ENCODE measurements around the gene AZGP1. TPM values are rescaled to one million over a fixed set of nuclear protein-coding genes. Genes with fewer than 3 reads are reported as not detected.
"Not testable (repeated sequence)": the region's sequence is repeated elsewhere in the genome, so short reads cannot be mapped to it uniquely, and the experiment has no call there.

The AZGP1 gene
- total RNA-seq, 2 donors from 2014 or later, result not detected

GRCh38 chr7:99979814-99980225, 4.0 kb upstream of the AZGP1 start:
- not testable (repeated sequence) for H3K4me1 Mint-ChIP-seq; H3K27ac Mint-ChIP-seq; H3K36me3 Mint-ChIP-seq (ENCODE audit: low read depth); H3K4me3 Mint-ChIP-seq; H3K4me3 ChIP-seq (ENCODE audit: low read length); H3K9me3 ChIP-seq (ENCODE audit: control insufficient read depth, low read length); H3K36me3 ChIP-seq (ENCODE audit: control insufficient read depth, insufficient read depth, low read length); H3K9ac ChIP-seq (ENCODE audit: extremely low read depth, low read length, poor library complexity, severe bottlenecking); H3K27ac ChIP-seq (ENCODE audit: low read depth, low read length); H3K4me1 ChIP-seq (ENCODE audit: control insufficient read depth, insufficient read depth, low read length); H3K27me3 ChIP-seq (ENCODE audit: control insufficient read depth, insufficient read depth, low read length, poor library complexity, severe bottlenecking); H3K9me3 Mint-ChIP-seq
- TF ChIP-seq CTCF (conservative IDR thresholded peaks at IDR 0.05), result peak; percentile 85
- WGBS, 2 experiments (ENCODE audit: insufficient coverage in 1 of 2, insufficient read length in 1 of 2), result 0 to 29% methylated on average over 1 to 10 of the region's 10 CpGs
- peaks cover 11% of the 10 kb centered on the region for H3K27me3 Mint-ChIP-seq (ENCODE audit: insufficient read depth)
- peak; percentile 79 for DNase-seq

GRCh38 chr7:99976626-99977025, 795 bp upstream of the AZGP1 start:
- Histone ChIP-seq H3K9me3 (ENCODE audit: control insufficient read depth, low read length) (no peaks in the 10 kb centered on the region), H3K27me3 (ENCODE audit: control insufficient read depth, insufficient read depth, low read length, poor library complexity, severe bottlenecking) (no peaks in the 10 kb centered on the region), H3K4me3 (ENCODE audit: low read length) (no peak overlapping the region), H3K9ac (ENCODE audit: extremely low read depth, low read length, poor library complexity, severe bottlenecking) (no peak overlapping the region), H3K4me1 (ENCODE audit: control insufficient read depth, insufficient read depth, low read length) (no peaks in the 10 kb centered on the region), H3K27ac (ENCODE audit: low read depth, low read length) (no peak overlapping the region), H3K36me3 (ENCODE audit: control insufficient read depth, insufficient read depth, low read length) (no peaks in the 10 kb centered on the region)
- Mint-ChIP-seq H3K27me3 (ENCODE audit: insufficient read depth) (peaks cover 6% of the 10 kb centered on the region), H3K27ac (no peak overlapping the region), H3K4me3 (no peak overlapping the region), H3K36me3 (ENCODE audit: low read depth) (no peaks in the 10 kb centered on the region), H3K9me3 (no peaks in the 10 kb centered on the region), H3K4me1 (no peaks in the 10 kb centered on the region)
- 84 to 88% methylated on average over 13 of the region's 13 CpGs for WGBS, 2 experiments (ENCODE audit: insufficient coverage in 1 of 2, insufficient read length in 1 of 2)
- no peak for DNase-seq
- TF ChIP-seq CTCF (conservative IDR thresholded peaks at IDR 0.05), result no peak

- H3K4me1 ChIP-seq (ENCODE audit: control insufficient read depth, insufficient read depth, low read length), result no peaks in the 10 kb centered on the region
- H3K36me3 ChIP-seq (ENCODE audit: control insufficient read depth, insufficient read depth, low read length), result no peaks in the 10 kb centered on the region
- H3K9ac ChIP-seq (ENCODE audit: extremely low read depth, low read length, poor library complexity, severe bottlenecking), result no peak overlapping the region
- H3K4me3 ChIP-seq (ENCODE audit: low read length), result no peak overlapping the region
- 92% methylated on average over 1 of the region's 1 CpG; no CpG with 5 or more reads in 1 of the 2 experiments for WGBS, 2 experiments (ENCODE audit: insufficient coverage in 1 of 2, insufficient read length in 1 of 2)
- Mint-ChIP-seq H3K4me3 (no peak overlapping the region), H3K9me3 (no peaks in the 10 kb centered on the region), H3K27me3 (ENCODE audit: insufficient read depth) (peaks cover 6% of the 10 kb centered on the region), H3K27ac (no peak overlapping the region), H3K36me3 (ENCODE audit: low read depth) (no peaks in the 10 kb centered on the region), H3K4me1 (no peaks in the 10 kb centered on the region)
- H3K27ac ChIP-seq (ENCODE audit: low read depth, low read length), result no peak overlapping the region
- H3K9me3 ChIP-seq (ENCODE audit: control insufficient read depth, low read length), result no peaks in the 10 kb centered on the region
- DNase-seq, result no peak
- no peaks in the 10 kb centered on the region for H3K27me3 ChIP-seq (ENCODE audit: control insufficient read depth, insufficient read depth, low read length, poor library complexity, severe bottlenecking)
- TF ChIP-seq CTCF (conservative IDR thresholded peaks at IDR 0.05), result no peak
These were observed 1.1 kb downstream of the AZGP1 start for GRCh38 chr7:99974681-99975080.

GRCh38 chr7:99973817-99974216, 2.0 kb downstream of the AZGP1 start:
- H3K4me3 ChIP-seq (ENCODE audit: low read length); H3K27ac Mint-ChIP-seq; H3K36me3 ChIP-seq (ENCODE audit: control insufficient read depth, insufficient read depth, low read length); H3K36me3 Mint-ChIP-seq (ENCODE audit: low read depth); H3K4me1 ChIP-seq (ENCODE audit: control insufficient read depth, insufficient read depth, low read length); H3K27ac ChIP-seq (ENCODE audit: low read depth, low read length); H3K9me3 ChIP-seq (ENCODE audit: control insufficient read depth, low read length); H3K4me3 Mint-ChIP-seq; DNase-seq; H3K4me1 Mint-ChIP-seq; H3K9ac ChIP-seq (ENCODE audit: extremely low read depth, low read length, poor library complexity, severe bottlenecking); H3K27me3 Mint-ChIP-seq (ENCODE audit: insufficient read depth); H3K27me3 ChIP-seq (ENCODE audit: control insufficient read depth, insufficient read depth, low read length, poor library complexity, severe bottlenecking); H3K9me3 Mint-ChIP-seq: not testable (repeated sequence)
- 63 to 95% methylated on average over 1 to 7 of the region's 7 CpGs for WGBS, 2 experiments (ENCODE audit: insufficient coverage in 1 of 2, insufficient read length in 1 of 2)

Data from endodermal cell (in vitro differentiated cells).